ENCODE results near the gene SCARB2.

Gene SCARB2

DNA sequence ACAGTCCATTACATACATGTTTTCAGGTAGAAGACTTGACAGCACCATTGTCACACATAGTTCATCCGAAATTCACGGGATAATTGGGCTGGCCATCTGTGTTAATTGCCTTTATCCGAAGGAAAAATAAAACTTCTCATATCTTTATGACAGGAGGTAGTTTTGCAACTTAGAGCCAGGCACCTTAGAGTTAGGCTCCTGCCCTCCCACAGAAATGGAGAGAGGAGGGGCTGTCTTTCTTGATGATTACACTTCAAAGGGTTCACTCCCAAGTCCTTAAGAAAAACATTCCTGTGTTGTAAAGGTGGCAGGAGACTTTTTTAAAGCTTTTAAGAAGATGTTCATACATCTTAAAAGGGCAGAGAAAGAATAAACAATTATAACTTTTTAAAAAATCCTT, 10.5 kb upstream of the SCARB2 start:
- TF ChIP-seq NFIC (IDR thresholded peaks at IDR 0.05) (no peak), EP300 (IDR thresholded peaks at IDR 0.05; ENCODE audit: borderline replicate concordance) (no peak), EGR1 (IDR thresholded peaks at IDR 0.05) (no peak), TAF1 (IDR thresholded peaks at IDR 0.05; ENCODE audit: low read depth) (no peak), RAD21 (IDR thresholded peaks at IDR 0.05; ENCODE audit: low read depth) (no peak), CREB1 (IDR thresholded peaks at IDR 0.05; ENCODE audit: low read depth) (no peak), ZBTB7A (IDR thresholded peaks at IDR 0.05; ENCODE audit: low read depth) (no peak), TEAD4 (IDR thresholded peaks at IDR 0.05) (no peak), TCF12 (IDR thresholded peaks at IDR 0.05; ENCODE audit: low read depth) (no peak), FOXM1 (IDR thresholded peaks at IDR 0.05; ENCODE audit: borderline replicate concordance, low read depth) (no peak), CEBPB (IDR thresholded peaks at IDR 0.05) (no peak), YY1 (IDR thresholded peaks at IDR 0.05; ENCODE audit: low read depth) (no peak)
- TF ChIP-seq, protein P1, sequence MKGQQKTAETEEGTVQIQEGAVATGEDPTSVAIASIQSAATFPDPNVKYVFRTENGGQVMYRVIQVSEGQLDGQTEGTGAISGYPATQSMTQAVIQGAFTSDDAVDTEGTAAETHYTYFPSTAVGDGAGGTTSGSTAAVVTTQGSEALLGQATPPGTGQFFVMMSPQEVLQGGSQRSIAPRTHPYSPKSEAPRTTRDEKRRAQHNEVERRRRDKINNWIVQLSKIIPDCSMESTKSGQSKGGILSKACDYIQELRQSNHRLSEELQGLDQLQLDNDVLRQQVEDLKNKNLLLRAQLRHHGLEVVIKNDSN (IDR thresholded peaks at IDR 0.05): no peak
- TF ChIP-seq, protein P2, sequence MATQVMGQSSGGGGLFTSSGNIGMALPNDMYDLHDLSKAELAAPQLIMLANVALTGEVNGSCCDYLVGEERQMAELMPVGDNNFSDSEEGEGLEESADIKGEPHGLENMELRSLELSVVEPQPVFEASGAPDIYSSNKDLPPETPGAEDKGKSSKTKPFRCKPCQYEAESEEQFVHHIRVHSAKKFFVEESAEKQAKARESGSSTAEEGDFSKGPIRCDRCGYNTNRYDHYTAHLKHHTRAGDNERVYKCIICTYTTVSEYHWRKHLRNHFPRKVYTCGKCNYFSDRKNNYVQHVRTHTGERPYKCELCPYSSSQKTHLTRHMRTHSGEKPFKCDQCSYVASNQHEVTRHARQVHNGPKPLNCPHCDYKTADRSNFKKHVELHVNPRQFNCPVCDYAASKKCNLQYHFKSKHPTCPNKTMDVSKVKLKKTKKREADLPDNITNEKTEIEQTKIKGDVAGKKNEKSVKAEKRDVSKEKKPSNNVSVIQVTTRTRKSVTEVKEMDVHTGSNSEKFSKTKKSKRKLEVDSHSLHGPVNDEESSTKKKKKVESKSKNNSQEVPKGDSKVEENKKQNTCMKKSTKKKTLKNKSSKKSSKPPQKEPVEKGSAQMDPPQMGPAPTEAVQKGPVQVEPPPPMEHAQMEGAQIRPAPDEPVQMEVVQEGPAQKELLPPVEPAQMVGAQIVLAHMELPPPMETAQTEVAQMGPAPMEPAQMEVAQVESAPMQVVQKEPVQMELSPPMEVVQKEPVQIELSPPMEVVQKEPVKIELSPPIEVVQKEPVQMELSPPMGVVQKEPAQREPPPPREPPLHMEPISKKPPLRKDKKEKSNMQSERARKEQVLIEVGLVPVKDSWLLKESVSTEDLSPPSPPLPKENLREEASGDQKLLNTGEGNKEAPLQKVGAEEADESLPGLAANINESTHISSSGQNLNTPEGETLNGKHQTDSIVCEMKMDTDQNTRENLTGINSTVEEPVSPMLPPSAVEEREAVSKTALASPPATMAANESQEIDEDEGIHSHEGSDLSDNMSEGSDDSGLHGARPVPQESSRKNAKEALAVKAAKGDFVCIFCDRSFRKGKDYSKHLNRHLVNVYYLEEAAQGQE (IDR thresholded peaks at IDR 0.05; ENCODE audit: low read depth): no peak
- TF ChIP-seq, protein P3, sequence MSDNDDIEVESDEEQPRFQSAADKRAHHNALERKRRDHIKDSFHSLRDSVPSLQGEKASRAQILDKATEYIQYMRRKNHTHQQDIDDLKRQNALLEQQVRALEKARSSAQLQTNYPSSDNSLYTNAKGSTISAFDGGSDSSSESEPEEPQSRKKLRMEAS (IDR thresholded peaks at IDR 0.05): no peak

DNA sequence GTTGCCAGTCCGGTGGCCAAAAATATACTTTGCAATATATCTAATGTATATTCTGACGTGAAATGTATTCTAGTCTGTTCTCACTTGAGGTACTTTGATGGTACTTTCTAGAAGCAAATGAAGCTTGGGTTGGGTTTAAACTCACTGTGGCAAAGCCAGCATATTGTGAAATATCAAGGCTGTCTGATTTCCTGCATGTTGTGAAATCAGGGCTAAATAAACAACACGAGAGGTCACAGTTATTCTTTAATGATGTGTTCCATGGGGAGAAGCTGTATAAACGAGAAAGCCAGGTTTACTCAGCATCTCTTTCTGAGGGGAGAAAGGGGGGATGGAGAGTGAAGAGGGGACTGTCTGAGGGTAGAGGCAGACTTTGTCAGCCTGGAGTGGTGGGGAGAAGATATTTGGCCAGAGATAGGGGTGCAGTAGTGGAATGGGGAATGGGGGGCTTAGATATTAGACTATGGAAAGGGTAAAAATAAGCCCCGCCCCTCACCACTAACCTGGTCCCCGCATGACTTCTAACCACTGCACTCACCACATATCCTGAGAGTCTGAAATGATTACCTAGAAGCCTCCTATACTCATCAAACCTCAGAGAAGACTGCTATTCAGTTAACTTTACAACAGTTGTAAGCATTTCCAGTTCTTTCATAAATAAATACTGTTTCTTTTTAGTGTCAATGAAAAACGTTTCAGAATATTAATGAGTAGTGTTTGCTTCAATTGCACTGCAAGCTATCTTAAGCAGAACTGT, 5.9 kb upstream of the SCARB2 start:
- TF ChIP-seq CREB1 (IDR thresholded peaks at IDR 0.05; ENCODE audit: low read depth) (no peak), TEAD4 (IDR thresholded peaks at IDR 0.05) (no peak), NFIC (IDR thresholded peaks at IDR 0.05) (no peak), TCF12 (IDR thresholded peaks at IDR 0.05; ENCODE audit: low read depth) (no peak), RAD21 (IDR thresholded peaks at IDR 0.05; ENCODE audit: low read depth) (no peak), ZBTB7A (IDR thresholded peaks at IDR 0.05; ENCODE audit: low read depth) (no peak), FOXM1 (IDR thresholded peaks at IDR 0.05; ENCODE audit: borderline replicate concordance, low read depth) (no peak), TAF1 (IDR thresholded peaks at IDR 0.05; ENCODE audit: low read depth) (no peak)
- TF ChIP-seq, protein P2 (IDR thresholded peaks at IDR 0.05; ENCODE audit: low read depth): no peak
- TF ChIP-seq, protein P3 (IDR thresholded peaks at IDR 0.05): no peak

DNA sequence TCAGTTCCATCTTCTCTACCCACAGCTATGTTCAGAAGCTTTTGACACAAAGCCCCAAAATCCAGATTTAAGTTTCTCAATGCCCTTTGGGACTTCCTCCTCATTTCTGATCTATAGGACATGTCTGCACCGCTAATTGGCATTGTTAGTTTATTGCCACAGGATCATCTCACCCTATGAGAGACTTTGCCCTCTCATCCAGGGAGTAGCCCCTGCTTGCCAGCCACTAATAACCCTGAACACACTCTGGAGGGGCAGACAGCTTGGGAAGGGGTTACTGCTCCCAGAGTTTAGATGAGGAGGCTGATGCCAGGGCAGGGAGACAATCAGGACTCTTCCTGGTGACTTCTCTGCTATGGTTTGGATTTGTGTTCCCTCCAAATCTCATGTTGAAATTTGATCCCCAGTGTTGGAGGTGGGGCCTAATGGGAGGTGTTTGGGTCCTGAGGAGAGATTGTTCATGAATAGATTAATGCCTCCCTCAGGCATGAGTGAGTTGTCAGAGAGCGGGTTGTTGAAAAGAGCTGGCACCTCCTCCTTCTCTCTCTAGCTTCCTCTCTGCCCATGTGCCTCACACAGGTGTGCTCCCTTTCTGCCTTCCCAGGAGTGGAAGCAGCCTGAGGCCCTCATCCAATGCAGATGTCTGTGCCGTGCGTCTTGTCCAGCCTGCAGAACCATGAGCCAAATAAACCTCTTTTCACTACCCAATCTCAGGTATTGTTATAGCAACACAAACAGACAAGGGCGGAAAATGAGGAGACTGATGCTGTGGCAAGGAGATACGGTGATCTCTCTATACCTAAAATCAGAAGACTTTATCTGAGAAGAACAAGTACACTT, 3.6 kb upstream of the SCARB2 start:
- TF ChIP-seq EP300 (IDR thresholded peaks at IDR 0.05; ENCODE audit: borderline replicate concordance): no peak
- no peak for TF ChIP-seq TCF12 (IDR thresholded peaks at IDR 0.05; ENCODE audit: low read depth)
- TF ChIP-seq YY1 (IDR thresholded peaks at IDR 0.05; ENCODE audit: low read depth): no peak
- TF ChIP-seq TAF1 (IDR thresholded peaks at IDR 0.05; ENCODE audit: low read depth): no peak
- TF ChIP-seq, protein P2 (IDR thresholded peaks at IDR 0.05; ENCODE audit: low read depth): no peak

DNA sequence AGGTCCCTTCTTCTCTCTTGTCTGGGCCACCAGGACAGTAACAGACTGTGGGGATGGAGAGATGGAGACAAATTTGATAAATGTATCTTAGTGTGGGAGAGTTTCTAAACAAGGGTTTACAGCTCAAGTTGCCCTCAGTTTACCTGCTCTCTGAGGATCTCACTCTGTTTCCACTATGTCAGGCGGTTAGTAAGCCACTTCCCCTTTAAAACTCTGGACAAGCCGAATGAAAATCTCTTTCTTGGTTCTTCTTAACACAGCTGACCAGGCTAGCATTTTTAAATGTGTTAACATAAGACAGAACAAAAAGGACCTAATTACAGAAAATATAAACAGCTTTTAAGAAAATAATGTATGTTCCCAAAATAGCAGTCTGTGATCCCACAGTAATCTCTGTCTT, 2.9 kb upstream of the SCARB2 start:
- TF ChIP-seq EP300 (IDR thresholded peaks at IDR 0.05; ENCODE audit: borderline replicate concordance) (no peak), EGR1 (IDR thresholded peaks at IDR 0.05) (no peak), TAF1 (IDR thresholded peaks at IDR 0.05; ENCODE audit: low read depth) (no peak), FOXM1 (IDR thresholded peaks at IDR 0.05; ENCODE audit: borderline replicate concordance, low read depth) (no peak), CEBPB (IDR thresholded peaks at IDR 0.05) (no peak), NFIC (IDR thresholded peaks at IDR 0.05) (no peak), RAD21 (IDR thresholded peaks at IDR 0.05; ENCODE audit: low read depth) (no peak), YY1 (IDR thresholded peaks at IDR 0.05; ENCODE audit: low read depth) (no peak), ZBTB7A (IDR thresholded peaks at IDR 0.05; ENCODE audit: low read depth) (no peak), TEAD4 (IDR thresholded peaks at IDR 0.05) (no peak), CREB1 (IDR thresholded peaks at IDR 0.05; ENCODE audit: low read depth) (no peak), TCF12 (IDR thresholded peaks at IDR 0.05; ENCODE audit: low read depth) (no peak)
- TF ChIP-seq, protein P1 (IDR thresholded peaks at IDR 0.05): no peak
- TF ChIP-seq, protein P3 (IDR thresholded peaks at IDR 0.05): no peak
- TF ChIP-seq, protein P2 (IDR thresholded peaks at IDR 0.05; ENCODE audit: low read depth): no peak
